ENCODE data around the gene KRT79.

DNA sequence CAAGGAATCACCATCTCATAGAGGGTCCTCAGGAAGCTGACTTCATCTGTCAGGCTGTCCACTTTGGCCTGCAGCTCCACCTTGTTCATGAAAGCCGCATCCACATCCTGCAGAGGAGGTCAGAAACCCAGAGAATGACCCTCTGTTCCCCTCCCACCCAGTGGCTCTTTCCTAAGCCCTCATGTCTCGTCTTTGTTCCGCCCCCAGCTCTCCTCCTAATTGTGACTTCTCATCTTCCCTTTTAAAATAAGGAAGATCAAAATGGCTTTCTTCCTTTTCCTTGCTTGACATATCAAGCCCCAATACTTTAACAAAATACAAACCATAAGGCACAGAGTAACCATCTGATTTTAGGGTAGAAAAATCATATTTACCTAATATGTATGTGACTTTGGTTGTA, 61.3 kb downstream of the KRT79 start:
- TF ChIP-seq TAF1 (IDR thresholded peaks at IDR 0.05; ENCODE audit: low read depth, low read length): no peak
- no peak for TF ChIP-seq POLR2A (IDR thresholded peaks at IDR 0.05; ENCODE audit: low read depth, low read length)

Measured in GM12891 (cell line).